Measurements from ENCODE around the gene THADA.
"Not testable (repeated sequence)": the region's sequence is repeated elsewhere in the genome, so short reads cannot be mapped to it uniquely, and the experiment has no call there.

Gene THADA

GRCh38 chr2:43540021-43540779, 55.6 kb downstream of the THADA start:
- no peak for DNase-seq (ENCODE audit: low read depth in 2 of 2, low spot score in 1 of 2)

DNA sequence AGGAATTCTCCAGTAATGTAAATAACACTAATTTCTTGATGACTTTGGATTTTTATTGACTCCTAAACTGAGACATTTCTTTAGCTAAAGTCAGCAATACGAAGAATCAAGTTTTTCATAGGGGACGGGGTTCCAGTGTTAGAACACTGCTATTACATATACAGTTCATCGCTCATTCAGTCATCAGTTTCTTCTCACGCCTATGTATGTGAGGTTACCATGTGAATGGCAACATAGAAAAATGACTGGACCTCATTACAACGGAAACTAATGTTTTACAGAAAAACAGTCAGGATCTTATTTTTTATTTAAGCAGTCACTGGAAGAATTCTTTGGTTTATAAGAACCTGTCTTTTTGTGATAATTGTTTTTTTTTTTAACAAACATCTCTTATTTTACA, 56.4 kb downstream of the THADA start:
- no peak for DNase-seq (ENCODE audit: low read depth in 2 of 2, low spot score in 1 of 2)

DNA sequence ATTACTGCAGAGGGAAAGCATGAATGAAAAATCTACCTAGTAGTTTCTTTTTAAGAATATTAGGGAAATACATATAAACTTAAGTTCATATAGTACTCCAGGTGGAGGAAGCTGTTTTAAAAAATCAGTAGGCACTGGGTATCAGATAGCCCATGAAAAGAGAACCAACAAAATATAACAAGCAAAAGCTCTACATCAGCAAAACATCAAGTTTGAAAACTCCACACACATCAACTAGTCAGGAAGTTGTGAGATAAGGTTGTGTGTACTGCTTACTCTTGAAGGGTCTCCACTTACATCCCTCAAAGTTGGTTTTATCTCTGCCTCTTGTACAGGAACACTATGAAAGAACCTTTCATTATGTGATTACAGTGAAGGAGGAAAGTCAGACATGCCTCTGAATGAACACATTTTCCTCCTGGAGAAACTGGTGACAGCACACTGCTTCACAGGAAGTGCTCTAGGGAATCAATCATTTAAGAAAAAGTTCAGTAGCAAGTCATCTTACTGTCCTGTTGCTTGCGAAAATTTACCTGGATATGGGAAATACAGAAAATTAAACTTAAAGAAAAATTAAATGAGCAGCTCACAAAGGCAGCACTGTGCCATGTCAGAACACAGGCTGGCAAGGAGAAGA, 57.7 kb downstream of the THADA start:
- DNase-seq (ENCODE audit: low read depth in 2 of 2, low spot score in 1 of 2), result no peak

- DNase-seq (ENCODE audit: low read depth in 2 of 2, low spot score in 1 of 2), result no peak
Measured at GRCh38 chr2:43537137-43537536, 58.7 kb downstream of the THADA start.

GRCh38 chr2:43534569-43534968, 61.3 kb downstream of the THADA start:
- no peak for DNase-seq (ENCODE audit: low read depth in 2 of 2, low spot score in 1 of 2)

- not testable (repeated sequence) for DNase-seq (ENCODE audit: low read depth in 2 of 2, low spot score in 1 of 2)
Measured at GRCh38 chr2:43532572-43532971, 63.3 kb downstream of the THADA start.

- no peak for DNase-seq (ENCODE audit: low read depth in 2 of 2, low spot score in 1 of 2)
Measured at GRCh38 chr2:43531251-43531650, 64.6 kb downstream of the THADA start.

- no peak for DNase-seq (ENCODE audit: low read depth in 2 of 2, low spot score in 1 of 2)
Measured at GRCh38 chr2:43526994-43527393, 68.8 kb downstream of the THADA start.

GRCh38 chr2:43525506-43525905, 70.3 kb downstream of the THADA start:
- no peak for DNase-seq (ENCODE audit: low read depth in 2 of 2, low spot score in 1 of 2)

DNA sequence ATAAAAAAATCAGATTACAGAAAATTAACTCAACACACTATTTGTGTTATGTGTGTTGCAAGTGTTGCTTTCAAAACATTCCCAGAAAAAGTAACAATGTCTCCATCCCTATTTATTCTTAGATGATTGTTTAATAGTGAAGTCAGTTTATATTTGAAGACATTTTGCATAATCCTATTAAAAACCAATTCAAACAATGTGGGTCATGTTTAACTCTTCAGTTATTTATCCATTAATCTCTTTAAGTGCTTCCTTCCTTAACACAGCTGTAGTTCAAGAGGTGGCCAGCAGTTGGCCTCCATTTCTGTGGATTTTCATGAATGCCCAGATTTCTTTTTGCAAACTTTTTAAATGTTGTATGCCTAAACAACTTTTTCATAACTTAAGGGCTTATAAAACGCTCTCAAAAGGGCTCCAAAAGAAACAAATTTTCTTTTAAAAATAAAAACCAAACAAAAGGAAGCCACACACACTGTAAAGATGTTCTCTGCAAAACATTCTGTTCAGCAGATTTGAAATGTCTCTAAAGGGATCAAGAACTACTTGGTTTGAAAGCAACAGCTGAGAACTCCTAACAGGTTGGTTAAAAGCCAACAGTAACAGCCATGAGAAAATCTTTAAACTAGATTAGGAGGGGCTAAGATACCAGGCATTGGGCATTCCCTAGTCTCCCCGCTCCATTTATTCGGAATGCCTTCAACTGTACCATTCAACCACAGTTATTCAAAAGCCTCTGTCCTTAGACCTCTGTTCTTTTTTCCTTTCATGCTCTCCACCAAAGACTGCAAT, 71.5 kb downstream of the THADA start:
- no peak for DNase-seq (ENCODE audit: low read depth in 2 of 2, low spot score in 1 of 2)

DNA sequence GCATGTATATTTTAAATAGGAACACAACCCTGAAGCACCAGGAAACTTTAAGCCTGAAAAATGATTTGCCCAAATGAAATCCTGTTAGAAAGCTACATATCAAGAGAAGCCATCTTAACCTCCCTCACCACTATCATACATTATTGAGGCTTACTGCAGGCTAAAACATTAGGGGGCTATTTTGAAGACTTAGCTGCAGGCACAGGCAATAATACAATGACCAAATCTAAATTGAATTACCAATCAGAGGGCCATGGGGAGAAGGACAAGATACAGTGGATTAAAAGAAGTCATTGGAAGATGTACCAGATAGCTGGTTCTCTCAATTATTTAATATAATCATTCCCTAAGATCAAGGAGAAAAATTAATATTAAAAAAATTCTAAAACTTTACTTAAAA, 73.7 kb downstream of the THADA start:
- no peak for DNase-seq (ENCODE audit: low read depth in 2 of 2, low spot score in 1 of 2)

- DNase-seq (ENCODE audit: low read depth in 2 of 2, low spot score in 1 of 2), result no peak
Measured at GRCh38 chr2:43521568-43521967, 74.3 kb downstream of the THADA start.

GRCh38 chr2:43520919-43521318, 74.9 kb downstream of the THADA start:
- no peak for DNase-seq (ENCODE audit: low read depth in 2 of 2, low spot score in 1 of 2)

- no peak for DNase-seq (ENCODE audit: low read depth in 2 of 2, low spot score in 1 of 2)
Measured at GRCh38 chr2:43519643-43520221, 76.1 kb downstream of the THADA start.

DNA sequence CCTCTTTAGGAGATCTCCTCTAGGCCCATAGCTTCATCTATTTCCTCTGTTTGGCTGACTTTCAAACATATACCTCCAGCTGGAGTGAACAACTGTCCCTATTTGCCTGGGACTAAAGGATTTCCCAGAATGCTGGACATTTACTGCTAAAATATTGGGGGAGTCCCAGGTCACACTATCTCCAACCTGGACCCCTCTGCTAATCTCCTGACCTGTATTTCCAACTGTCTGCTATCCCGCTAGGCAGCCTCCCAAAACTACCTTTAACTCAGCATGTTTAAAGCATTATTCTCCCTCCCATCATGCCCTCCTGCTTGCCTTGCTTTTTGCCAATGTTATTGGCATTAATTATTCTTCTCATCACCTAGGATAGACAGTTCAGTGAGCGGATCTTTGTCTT, 77.1 kb downstream of the THADA start:
- DNase-seq (ENCODE audit: low read depth in 2 of 2, low spot score in 1 of 2), result no peak

DNA sequence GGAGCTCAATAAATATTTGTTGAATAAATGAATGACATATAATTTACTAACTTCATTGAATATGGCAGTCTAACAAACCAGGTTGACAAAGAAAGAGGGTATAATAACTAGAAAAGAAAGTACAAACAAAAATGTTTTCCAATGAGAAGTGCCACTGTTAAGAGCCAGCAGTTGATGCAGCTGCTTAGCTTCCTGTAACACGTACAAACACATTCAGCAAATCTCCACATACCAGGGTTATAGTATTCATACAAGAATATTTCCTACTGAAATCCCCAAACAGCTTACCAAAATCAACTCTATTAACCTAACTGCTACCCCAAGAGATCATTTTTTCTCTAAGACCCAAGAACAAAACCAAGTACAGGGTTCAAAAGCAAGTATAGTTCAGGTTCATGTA, 77.7 kb downstream of the THADA start:
- no peak for DNase-seq (ENCODE audit: low read depth in 2 of 2, low spot score in 1 of 2)

DNA sequence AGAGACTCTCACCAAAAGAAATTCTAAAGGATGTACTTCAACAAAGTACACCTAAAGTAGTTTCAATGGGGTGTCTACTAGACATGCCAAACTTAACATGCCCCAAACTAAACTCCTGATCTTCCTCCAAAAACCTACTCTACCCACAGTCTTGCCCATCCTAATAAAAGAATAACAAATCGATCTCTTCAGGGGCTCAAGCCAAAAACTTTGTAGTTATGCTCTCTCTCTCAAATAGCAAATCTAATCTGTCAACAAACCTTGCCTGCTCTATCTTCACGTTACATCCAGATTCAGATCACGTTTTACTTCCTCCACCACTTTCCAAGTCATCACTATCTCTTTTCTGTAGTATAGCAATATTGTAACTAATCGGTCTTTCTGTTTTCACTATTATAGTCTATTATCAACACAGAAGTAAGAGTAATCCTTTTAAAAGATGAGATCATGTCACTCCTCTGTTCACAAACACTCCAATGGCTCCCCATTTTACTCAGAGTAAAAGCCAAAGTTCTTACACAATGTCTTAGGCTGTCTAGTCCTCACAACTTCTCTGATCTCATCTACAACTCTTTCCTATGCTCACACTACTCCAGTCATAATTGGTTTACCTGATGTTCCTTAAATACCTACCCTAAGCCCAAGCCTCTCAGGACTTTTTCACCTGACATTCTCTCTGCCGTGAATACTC, 79.9 kb downstream of the THADA start:
- no peak for DNase-seq (ENCODE audit: low read depth in 2 of 2, low spot score in 1 of 2)

- DNase-seq (ENCODE audit: low read depth in 2 of 2, low spot score in 1 of 2), result no peak
Measured at GRCh38 chr2:43515248-43515647, 80.6 kb downstream of the THADA start.

GRCh38 chr2:43513796-43514195, 82.0 kb downstream of the THADA start:
- DNase-seq (ENCODE audit: low read depth in 2 of 2, low spot score in 1 of 2), result no peak

DNA sequence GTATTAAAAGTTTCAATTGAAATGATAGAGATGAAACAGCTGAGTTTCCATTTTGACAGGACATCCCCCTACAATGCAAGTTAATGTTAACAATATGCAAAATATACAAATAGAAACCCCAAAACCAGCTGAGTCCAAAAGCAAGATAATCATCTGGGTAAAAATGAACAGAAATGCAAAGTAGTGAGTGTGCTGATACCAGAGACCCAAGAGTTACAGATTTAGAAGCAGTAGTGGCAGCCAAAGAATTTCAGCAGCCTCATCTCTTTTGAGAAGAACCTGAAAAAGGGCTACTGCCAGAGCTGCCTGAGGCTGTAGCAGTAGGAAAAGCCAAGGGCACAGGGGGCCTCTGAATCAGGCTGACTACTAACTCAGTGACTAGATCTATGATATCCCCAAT, 82.6 kb downstream of the THADA start:
- DNase-seq (ENCODE audit: low read depth in 2 of 2, low spot score in 1 of 2), result no peak

DNA sequence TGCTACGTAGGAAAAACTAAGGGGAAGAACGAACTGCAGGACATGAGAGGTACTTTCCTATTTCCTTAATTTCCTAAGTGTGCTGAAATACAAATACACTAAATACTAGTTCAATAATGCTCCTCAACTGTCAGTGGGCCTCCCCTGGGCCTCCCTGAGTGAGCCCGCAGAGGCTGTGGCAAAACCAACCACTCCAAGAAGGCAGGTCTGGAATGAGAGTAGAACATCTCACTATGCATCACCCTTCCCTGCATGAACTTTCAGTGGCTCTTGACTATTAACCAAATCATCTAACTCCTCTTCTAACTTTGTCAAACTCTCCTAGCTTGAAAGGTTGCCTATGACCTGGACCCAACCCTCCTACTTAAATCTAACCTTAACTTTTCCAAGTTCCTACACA, 84.6 kb downstream of the THADA start:
- no peak for DNase-seq (ENCODE audit: low read depth in 2 of 2, low spot score in 1 of 2)
